AG04449 (cell line): ENCODE results near the gene SFMBT1.

Source experiments
- CTCF ChIA-PET: fragments of 350-600 bp; formaldehyde crosslinking; extraction: SDS; loops from one replicate; lab custom pipeline; 2021; ENCODE audit warnings: antibody characterized with exemption; lab: Yijun Ruan, JAX
- POLR2A ChIA-PET: fragments of 400-600, 350-600 bp; formaldehyde crosslinking; extraction: SDS; loops from one replicate; lab custom pipeline; 2020; ENCODE audit warnings: antibody characterized with exemption, inconsistent platforms; lab: Yijun Ruan, JAX
- DNase-seq: peaks from one replicate; pipeline ENCODE4 v3.0.0-alpha.2; 2010; ENCODE audit warnings: low read depth, low spot score
- H3K4me3 ChIP-seq: 2 replicates; pipeline ENCODE4 v1.5.1; 2011; ENCODE audit warnings: low read depth, mild to moderate bottlenecking, control low read depth, low read length
- TF ChIP-seq, protein P1 (sequence below): IDR thresholded peaks from one replicate; pipeline ENCODE4 v1.5.1; 2011; ENCODE audit warnings: mild to moderate bottlenecking, moderate library complexity, low read length, control low read depth, inconsistent platforms; ENCODE audit not compliant: insufficient read depth; ENCODE audit errors: missing control alignments

The SFMBT1 gene

DNA sequence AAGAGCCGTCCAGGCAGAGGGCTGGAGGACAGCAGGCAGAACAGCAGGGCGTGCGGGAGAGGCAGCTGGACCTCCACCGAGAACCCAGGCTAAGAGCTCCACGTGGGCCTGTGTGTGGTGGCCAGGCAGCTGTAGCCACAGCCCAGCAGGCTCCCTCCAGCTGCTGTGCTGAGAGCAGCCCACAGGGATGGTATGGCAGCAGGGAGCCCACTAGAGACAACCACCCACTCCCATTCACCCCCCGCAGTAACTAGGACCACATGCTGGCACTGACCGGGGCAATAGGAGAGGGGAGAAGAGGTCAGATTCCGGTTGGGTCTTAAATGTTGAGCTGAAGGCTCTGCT is 185.5 kb downstream of the SFMBT1 start:
- TF ChIP-seq, protein P1, sequence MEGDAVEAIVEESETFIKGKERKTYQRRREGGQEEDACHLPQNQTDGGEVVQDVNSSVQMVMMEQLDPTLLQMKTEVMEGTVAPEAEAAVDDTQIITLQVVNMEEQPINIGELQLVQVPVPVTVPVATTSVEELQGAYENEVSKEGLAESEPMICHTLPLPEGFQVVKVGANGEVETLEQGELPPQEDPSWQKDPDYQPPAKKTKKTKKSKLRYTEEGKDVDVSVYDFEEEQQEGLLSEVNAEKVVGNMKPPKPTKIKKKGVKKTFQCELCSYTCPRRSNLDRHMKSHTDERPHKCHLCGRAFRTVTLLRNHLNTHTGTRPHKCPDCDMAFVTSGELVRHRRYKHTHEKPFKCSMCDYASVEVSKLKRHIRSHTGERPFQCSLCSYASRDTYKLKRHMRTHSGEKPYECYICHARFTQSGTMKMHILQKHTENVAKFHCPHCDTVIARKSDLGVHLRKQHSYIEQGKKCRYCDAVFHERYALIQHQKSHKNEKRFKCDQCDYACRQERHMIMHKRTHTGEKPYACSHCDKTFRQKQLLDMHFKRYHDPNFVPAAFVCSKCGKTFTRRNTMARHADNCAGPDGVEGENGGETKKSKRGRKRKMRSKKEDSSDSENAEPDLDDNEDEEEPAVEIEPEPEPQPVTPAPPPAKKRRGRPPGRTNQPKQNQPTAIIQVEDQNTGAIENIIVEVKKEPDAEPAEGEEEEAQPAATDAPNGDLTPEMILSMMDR = no peak
- CTCF ChIA-PET = no interaction called here
- no peak for DNase-seq
- H3K4me3 ChIP-seq = no peak overlapping the region
- POLR2A ChIA-PET = no interaction called here

DNA sequence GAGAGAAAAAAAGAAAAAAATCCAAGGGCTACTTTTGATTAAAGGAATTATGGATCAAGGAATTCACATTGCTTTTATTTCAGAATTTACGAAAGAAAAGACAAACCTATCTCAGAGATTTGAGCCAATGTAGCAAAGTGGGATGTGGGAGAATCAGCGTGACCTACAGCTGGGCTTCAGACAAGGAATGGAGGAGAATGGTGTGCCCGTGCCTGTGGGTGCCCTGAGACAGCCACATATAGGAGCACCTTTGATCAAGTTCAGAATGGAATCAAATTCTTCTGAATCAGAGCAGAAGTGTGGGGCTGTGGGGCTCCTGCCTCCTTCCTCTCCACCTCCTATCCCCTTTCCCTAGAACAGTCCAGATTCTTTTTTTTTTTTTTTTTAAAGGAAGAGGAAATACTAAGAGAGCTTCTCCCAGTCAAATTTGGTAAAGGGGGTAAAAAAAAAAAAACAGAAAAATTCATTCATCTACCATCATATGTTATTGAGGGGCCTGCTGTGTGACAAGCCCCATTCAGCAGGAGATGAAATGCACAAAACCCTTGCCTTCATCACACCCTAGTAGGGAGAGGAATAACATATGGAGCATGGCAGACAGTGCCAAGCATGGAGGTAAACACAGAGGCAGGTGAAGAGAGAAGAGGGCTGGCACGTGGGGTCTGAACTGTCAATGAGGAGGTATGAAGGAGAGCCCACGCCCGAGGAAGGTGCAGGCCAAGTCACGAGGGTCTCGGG is 186.0 kb downstream of the SFMBT1 start:
- no peak overlapping the region for H3K4me3 ChIP-seq
- TF ChIP-seq, protein P1 = no peak
- POLR2A ChIA-PET = no interaction called here
- CTCF ChIA-PET = no interaction called here
- DNase-seq = no peak

DNA sequence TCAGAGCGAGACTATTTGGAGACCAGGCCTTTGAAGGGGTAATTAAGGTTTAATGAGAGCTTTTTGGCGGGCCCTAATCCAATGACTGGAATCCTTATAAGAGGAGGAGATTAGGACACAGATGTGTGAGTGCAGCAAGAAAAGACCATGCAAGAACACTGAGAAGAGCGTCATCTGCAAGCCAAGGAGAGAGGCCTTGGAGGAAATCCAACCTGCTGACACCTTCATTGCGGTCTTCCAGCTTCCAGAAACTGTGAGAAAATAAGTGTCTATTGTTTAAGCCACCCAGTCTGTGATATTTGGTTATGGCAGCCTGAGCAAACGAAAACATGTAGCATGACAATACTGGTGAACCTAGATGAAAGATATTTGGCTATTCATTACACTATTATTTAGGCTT is 188.0 kb downstream of the SFMBT1 start:
- POLR2A ChIA-PET = no interaction called here
- DNase-seq = no peak
- TF ChIP-seq, protein P1 = no peak
- CTCF ChIA-PET = interaction anchor here (0.6 kb wide), 1 partner anchor 31 kb away, joined by 3 read pairs; no protein-coding TSS in a partner anchor
- H3K4me3 ChIP-seq = no peak overlapping the region

DNA sequence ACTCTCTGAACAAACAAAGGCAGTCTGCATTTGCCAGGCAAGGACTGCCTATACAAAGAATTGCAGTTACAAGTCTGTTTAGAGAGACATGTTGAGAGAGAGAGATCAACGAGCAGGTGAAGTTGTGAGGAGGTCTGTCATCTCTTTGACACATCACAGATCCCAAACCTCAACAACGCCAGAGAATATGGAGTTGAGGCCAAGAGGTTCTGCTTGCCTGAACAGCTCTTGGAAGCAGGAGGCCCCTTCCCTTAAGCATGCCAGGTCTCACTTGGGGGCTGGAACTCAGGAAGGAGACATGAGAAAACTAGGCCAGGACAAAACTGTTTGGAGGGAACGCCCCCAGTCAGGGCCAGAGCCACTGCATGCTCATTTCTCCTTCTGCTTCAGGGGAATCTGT is 188.7 kb downstream of the SFMBT1 start:
- POLR2A ChIA-PET = no interaction called here
- CTCF ChIA-PET = interaction anchor here (0.8 to 1.7 kb wide), 2 partner anchors 9 to 77 kb away, joined by 3 to 7 read pairs; no protein-coding TSS in a partner anchor
- no peak for DNase-seq
- no peak overlapping the region for H3K4me3 ChIP-seq
- TF ChIP-seq, protein P1 = no peak

DNA sequence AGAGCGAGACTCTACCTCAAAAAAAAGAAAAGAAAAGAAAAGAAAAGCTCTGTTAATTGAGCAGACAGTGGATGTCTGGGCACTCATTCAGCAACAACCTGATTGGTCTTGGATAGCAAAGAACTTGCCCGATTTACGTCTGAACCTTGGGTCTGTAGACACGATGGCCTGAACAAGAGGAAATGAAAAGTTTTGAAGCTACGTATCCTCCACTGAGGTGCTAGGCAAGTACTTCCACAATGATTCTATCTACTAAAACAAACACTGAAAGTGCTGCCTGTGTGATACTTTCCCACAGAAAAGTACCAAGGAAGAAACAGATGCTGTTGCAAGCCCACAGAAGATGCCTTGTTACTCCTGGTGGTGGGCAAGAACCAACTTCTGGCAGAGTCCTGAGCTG is 189.2 kb downstream of the SFMBT1 start:
- CTCF ChIA-PET = interaction anchor here (0.8 to 1.7 kb wide), 2 partner anchors 8 to 78 kb away, joined by 3 to 7 read pairs; no protein-coding TSS in a partner anchor
- H3K4me3 ChIP-seq = no peak overlapping the region
- POLR2A ChIA-PET = no interaction called here
- TF ChIP-seq, protein P1 = no peak
- no peak for DNase-seq

DNA sequence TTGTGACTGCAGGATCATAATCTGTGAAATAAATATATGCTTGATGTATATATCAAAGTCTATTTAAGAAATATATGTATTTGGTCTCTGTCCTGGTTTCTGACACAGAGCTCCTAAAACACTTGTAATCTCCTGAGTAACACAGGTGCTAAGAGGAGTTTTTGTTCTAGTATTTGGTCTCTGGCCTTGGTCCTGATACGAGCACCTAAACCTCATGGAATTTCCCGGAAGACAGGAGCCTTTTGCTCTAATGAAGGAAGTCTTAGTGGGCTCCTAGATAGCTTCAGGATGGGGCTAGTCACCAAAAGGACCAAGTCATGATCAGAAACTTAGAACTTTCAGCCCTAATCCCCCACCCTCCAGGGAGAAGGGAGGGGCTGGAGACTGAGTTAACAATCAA is 191.9 kb downstream of the SFMBT1 start:
- TF ChIP-seq, protein P1 = no peak
- ChIA-PET CTCF (interaction anchor here (0.8 to 1.7 kb wide), 6 partner anchors 9 to 216 kb away, joined by 3 to 6 read pairs (median 4); no protein-coding TSS in a partner anchor), POLR2A (no interaction called here)
- no peak for DNase-seq
- H3K4me3 ChIP-seq = no peak overlapping the region
